ENCODE measurements around the gene WDR72.

DNA sequence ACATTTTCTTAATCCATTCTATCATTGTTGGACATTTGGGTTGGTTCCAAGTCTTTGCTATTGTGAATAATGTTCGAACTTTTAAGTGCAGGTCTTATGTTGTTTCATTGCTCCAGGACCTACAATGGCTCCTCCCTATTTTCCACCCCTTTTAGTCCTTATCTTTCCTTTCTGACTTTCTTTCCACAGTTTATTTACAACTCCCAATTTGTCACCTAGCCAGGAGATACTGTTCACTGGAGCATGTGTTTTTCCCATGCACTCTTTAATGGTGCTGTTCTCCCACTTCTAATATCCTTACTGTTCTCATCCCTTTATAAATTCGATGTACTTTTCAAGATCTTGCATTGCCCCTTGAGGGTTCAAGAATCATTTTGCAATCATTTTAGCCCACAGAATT lies 290.0 kb downstream of the WDR72 start:
- TF ChIP-seq, protein P1, sequence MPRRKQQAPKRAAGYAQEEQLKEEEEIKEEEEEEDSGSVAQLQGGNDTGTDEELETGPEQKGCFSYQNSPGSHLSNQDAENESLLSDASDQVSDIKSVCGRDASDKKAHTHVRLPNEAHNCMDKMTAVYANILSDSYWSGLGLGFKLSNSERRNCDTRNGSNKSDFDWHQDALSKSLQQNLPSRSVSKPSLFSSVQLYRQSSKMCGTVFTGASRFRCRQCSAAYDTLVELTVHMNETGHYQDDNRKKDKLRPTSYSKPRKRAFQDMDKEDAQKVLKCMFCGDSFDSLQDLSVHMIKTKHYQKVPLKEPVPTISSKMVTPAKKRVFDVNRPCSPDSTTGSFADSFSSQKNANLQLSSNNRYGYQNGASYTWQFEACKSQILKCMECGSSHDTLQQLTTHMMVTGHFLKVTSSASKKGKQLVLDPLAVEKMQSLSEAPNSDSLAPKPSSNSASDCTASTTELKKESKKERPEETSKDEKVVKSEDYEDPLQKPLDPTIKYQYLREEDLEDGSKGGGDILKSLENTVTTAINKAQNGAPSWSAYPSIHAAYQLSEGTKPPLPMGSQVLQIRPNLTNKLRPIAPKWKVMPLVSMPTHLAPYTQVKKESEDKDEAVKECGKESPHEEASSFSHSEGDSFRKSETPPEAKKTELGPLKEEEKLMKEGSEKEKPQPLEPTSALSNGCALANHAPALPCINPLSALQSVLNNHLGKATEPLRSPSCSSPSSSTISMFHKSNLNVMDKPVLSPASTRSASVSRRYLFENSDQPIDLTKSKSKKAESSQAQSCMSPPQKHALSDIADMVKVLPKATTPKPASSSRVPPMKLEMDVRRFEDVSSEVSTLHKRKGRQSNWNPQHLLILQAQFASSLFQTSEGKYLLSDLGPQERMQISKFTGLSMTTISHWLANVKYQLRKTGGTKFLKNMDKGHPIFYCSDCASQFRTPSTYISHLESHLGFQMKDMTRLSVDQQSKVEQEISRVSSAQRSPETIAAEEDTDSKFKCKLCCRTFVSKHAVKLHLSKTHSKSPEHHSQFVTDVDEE (CRISPR knock-in tag; IDR thresholded peaks at IDR 0.05) = no peak
- TF ChIP-seq, protein P2, sequence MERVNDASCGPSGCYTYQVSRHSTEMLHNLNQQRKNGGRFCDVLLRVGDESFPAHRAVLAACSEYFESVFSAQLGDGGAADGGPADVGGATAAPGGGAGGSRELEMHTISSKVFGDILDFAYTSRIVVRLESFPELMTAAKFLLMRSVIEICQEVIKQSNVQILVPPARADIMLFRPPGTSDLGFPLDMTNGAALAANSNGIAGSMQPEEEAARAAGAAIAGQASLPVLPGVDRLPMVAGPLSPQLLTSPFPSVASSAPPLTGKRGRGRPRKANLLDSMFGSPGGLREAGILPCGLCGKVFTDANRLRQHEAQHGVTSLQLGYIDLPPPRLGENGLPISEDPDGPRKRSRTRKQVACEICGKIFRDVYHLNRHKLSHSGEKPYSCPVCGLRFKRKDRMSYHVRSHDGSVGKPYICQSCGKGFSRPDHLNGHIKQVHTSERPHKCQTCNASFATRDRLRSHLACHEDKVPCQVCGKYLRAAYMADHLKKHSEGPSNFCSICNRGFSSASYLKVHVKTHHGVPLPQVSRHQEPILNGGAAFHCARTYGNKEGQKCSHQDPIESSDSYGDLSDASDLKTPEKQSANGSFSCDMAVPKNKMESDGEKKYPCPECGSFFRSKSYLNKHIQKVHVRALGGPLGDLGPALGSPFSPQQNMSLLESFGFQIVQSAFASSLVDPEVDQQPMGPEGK (CRISPR knock-in tag; IDR thresholded peaks at IDR 0.05; ENCODE audit: borderline replicate concordance) = no peak
- no peak for TF ChIP-seq OSR1 (CRISPR knock-in tag; IDR thresholded peaks at IDR 0.05)
- TF ChIP-seq SNAI2 (CRISPR knock-in tag; IDR thresholded peaks at IDR 0.05) = no peak
- no peak for TF ChIP-seq ZC3H10 (CRISPR knock-in tag; IDR thresholded peaks at IDR 0.05)
- no peak for TF ChIP-seq TOX (CRISPR knock-in tag; IDR thresholded peaks at IDR 0.05; ENCODE audit: borderline replicate concordance)
- TF ChIP-seq ZNF8 (CRISPR knock-in tag; IDR thresholded peaks at IDR 0.05) = no peak
- no peak for TF ChIP-seq ESRRG (CRISPR knock-in tag; IDR thresholded peaks at IDR 0.05)
- TF ChIP-seq, protein P3, sequence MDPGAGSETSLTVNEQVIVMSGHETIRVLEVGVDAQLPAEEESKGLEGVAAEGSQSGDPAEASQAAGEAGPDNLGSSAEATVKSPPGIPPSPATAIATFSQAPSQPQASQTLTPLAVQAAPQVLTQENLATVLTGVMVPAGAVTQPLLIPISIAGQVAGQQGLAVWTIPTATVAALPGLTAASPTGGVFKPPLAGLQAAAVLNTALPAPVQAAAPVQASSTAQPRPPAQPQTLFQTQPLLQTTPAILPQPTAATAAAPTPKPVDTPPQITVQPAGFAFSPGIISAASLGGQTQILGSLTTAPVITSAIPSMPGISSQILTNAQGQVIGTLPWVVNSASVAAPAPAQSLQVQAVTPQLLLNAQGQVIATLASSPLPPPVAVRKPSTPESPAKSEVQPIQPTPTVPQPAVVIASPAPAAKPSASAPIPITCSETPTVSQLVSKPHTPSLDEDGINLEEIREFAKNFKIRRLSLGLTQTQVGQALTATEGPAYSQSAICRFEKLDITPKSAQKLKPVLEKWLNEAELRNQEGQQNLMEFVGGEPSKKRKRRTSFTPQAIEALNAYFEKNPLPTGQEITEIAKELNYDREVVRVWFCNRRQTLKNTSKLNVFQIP (CRISPR knock-in tag; IDR thresholded peaks at IDR 0.05; ENCODE audit: borderline replicate concordance, low read depth) = no peak
- no peak for TF ChIP-seq ZFP3 (CRISPR knock-in tag; IDR thresholded peaks at IDR 0.05)
- no peak for TF ChIP-seq ZNF565 (CRISPR knock-in tag; conservative IDR thresholded peaks at IDR 0.05; ENCODE audit: low read depth)

Data from SK-N-SH treated with all-trans-retinoic acid at 6 μM for 48 hours (cell line).